AG04449 (cell line): ENCODE results near the gene DUOXA1.

Source experiments
- CTCF ChIA-PET: fragments of 350-600 bp; formaldehyde crosslinking; extraction: SDS; loops from one replicate; lab custom pipeline; 2021; ENCODE audit warnings: antibody characterized with exemption; lab: Yijun Ruan, JAX
- POLR2A ChIA-PET: fragments of 400-600, 350-600 bp; formaldehyde crosslinking; extraction: SDS; loops from one replicate; lab custom pipeline; 2020; ENCODE audit warnings: antibody characterized with exemption, inconsistent platforms; lab: Yijun Ruan, JAX
- DNase-seq: peaks from one replicate; pipeline ENCODE4 v3.0.0-alpha.2; 2010; ENCODE audit warnings: low read depth, low spot score
- H3K4me3 ChIP-seq: 2 replicates; pipeline ENCODE4 v1.5.1; 2011; ENCODE audit warnings: low read depth, mild to moderate bottlenecking, control low read depth, low read length
- TF ChIP-seq, protein P1 (sequence below): IDR thresholded peaks from one replicate; pipeline ENCODE4 v1.5.1; 2011; ENCODE audit warnings: mild to moderate bottlenecking, moderate library complexity, low read length, control low read depth, inconsistent platforms; ENCODE audit not compliant: insufficient read depth; ENCODE audit errors: missing control alignments

Gene DUOXA1

DNA sequence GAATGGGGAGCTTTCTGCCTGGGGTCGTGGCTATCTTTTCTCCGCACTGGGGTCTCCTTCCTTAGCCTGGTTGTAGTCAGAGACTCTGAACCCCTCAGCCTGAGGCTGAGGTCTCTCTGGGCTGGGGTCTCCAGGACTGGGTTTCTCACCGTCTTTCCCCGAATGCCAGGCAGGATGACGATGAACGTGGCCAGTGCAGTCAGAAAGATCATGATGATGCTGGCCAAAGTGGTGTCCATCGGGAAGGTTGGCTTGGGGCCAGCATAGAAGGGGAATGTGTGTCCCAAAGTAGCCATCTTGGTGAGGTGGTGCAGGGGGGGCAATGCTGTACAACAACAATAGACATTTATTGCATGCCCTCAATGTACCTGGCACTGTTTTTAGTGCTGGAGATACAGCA lies 7.0 kb downstream of the DUOXA1 start:
- TF ChIP-seq, protein P1, sequence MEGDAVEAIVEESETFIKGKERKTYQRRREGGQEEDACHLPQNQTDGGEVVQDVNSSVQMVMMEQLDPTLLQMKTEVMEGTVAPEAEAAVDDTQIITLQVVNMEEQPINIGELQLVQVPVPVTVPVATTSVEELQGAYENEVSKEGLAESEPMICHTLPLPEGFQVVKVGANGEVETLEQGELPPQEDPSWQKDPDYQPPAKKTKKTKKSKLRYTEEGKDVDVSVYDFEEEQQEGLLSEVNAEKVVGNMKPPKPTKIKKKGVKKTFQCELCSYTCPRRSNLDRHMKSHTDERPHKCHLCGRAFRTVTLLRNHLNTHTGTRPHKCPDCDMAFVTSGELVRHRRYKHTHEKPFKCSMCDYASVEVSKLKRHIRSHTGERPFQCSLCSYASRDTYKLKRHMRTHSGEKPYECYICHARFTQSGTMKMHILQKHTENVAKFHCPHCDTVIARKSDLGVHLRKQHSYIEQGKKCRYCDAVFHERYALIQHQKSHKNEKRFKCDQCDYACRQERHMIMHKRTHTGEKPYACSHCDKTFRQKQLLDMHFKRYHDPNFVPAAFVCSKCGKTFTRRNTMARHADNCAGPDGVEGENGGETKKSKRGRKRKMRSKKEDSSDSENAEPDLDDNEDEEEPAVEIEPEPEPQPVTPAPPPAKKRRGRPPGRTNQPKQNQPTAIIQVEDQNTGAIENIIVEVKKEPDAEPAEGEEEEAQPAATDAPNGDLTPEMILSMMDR: no peak

DNA sequence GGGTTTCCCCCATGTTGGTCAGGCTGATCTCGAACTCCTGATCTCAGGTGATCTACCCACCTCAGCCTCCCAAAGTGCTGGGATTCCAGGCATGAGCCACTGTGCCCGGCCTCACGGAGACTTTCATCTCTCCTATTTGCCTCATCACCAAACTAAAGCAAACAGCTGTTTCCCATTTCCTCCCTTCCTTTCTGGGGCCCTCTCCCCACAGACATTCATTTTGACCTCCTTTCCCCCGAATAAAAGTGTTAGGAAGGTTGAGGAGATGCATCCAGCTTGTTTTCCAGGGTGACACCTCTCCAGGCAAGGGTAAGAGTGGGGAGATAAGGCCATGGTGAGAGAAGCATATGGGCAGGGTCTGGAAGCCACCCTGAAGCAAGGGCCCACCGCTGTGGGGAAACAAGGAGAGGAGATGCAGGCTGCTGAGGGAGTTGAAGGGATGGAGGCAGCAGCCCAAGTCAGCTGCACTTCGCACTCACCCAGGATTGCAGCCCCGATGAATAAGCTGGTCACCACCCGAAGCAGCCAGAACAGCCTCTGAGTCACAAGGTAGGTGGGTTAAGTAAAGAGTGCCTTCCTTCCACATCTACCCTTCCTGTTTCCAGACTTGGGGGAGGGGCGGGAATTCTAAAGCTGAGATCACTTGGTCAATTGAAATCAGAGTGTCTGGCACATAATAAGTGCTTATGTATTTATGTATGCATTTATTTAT lies 7.8 kb downstream of the DUOXA1 start:
- TF ChIP-seq, protein P1: no peak
- POLR2A ChIA-PET: no interaction called here
- CTCF ChIA-PET: interaction anchor here (0.8 to 8.1 kb wide), 21 partner anchors 9 to 336 kb away, joined by 3 to 129 read pairs (median 5); partner anchors contain the start of genes DUOX1, DUOXA1 and SORD
- DNase-seq: peak; percentile 51
- no peak overlapping the region for H3K4me3 ChIP-seq

More for the DNA sequence above, 7.0 kb downstream of the DUOXA1 start:
- DNase-seq: no peak
- POLR2A ChIA-PET: no interaction called here
- H3K4me3 ChIP-seq: no peak overlapping the region
- CTCF ChIA-PET: interaction anchor here (0.9 to 8.1 kb wide), 12 partner anchors 9 to 88 kb away, joined by 3 to 129 read pairs (median 5); partner anchors contain the start of genes DUOX1, DUOX2, DUOXA1 and DUOXA2

DNA sequence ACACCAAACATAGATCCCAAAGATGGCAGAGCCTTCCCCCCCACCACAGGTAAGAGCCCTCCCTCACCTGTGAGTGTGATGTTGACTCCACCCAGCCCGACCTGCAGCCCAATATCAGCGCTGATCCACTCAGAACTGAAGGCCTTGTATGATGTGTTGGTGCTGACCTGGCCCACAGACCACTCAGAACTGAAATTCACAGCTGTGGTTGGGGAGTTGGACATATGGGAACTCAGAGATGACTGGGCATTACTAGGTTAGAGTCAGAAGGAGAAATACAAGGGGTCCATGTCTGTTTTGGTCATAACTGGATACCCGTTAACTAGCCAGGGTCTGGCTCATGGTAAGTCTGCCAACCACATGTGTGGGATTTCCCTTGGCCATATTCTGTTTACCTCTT lies 8.7 kb downstream of the DUOXA1 start:
- ChIA-PET CTCF (interaction anchor here (0.8 to 8.1 kb wide), 19 partner anchors 9 to 337 kb away, joined by 3 to 129 read pairs (median 5); partner anchors contain the start of genes DUOX1, DUOXA1 and SORD), POLR2A (no interaction called here)
- no peak for DNase-seq
- no peak overlapping the region for H3K4me3 ChIP-seq
- TF ChIP-seq, protein P1: no peak

DNA sequence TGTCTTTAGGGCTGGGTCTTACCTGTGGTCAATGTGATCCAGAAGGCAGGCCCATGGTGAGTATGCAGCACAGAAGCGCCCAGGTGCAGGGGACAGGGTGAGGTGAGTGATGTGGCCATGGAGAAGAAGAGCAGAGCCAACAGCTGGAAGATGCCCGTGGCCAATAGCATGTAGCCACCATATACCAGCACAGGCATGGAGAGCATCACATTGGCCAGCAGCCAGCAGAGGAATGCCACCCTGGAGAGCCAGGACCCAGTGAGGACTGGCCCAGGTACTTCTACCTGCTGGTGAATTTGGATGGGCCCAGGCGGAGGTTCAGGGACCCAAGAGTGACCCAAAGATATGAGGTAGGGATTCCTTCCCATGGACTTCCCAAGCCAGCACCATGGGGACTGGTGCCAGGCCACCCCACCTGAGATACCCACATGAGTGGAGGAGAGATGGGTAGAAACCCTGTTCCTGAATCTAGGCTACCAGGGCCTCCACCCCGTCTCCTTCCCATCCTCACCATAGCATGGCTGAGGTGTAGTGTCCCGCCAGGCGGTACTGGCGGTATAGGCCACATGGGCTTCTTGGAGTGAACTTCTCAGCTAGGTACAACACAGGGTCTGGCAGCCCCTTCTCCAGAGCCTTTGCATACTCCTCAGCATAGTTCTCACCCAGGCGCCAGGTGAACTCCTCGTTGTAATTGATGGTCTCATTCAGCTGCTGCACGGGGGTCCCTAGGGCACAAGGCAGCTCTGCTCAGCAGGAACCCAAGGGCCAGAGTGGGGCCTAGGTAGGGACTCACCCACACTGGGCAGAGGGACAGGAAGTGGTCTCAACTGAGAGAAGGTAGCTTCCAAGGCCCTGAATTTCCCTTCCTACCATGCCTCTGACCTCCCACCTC lies 9.4 kb downstream of the DUOXA1 start:
- TF ChIP-seq, protein P1: no peak
- DNase-seq: no peak
- H3K4me3 ChIP-seq: no peak overlapping the region
- ChIA-PET CTCF (interaction anchor here (1.2 to 8.1 kb wide), 14 partner anchors 8 to 338 kb away, joined by 3 to 129 read pairs (median 5); partner anchors contain the start of genes DUOX1 and DUOXA1), POLR2A (no interaction called here)

GRCh38 chr15:45118996-45119395 lies 10.7 kb downstream of the DUOXA1 start:
- H3K4me3 ChIP-seq: no peak overlapping the region
- POLR2A ChIA-PET: no interaction called here
- no peak for DNase-seq
- CTCF ChIA-PET: interaction anchor here (0.8 to 8.1 kb wide), 25 partner anchors 8 to 283 kb away, joined by 3 to 129 read pairs (median 9); partner anchors contain the start of genes DUOX1, DUOXA1 and SORD
- TF ChIP-seq, protein P1: no peak
